NCI-H2227 (cell line): ENCODE measurements around the gene AGAP3.

Experiments used
- DNase-seq: peaks from one replicate; lab custom pipeline; 2025; ENCODE audit not compliant: unreplicated experiment; lab: John Stamatoyannopoulos, UW

Gene AGAP3

GRCh38 chr7:151179287-151179860, 93.1 kb downstream of the AGAP3 start:
- DNase-seq: no peak

- no peak for DNase-seq
These were observed 93.7 kb downstream of the AGAP3 start for GRCh38 chr7:151179946-151180345.

- no peak for DNase-seq
These were observed 94.7 kb downstream of the AGAP3 start for GRCh38 chr7:151181011-151181431.

- no peak for DNase-seq
These were observed 99.7 kb downstream of the AGAP3 start for GRCh38 chr7:151185762-151186639.

- DNase-seq: no peak
These were observed 100.5 kb downstream of the AGAP3 start, which contains the start of gene ASB10 for GRCh38 chr7:151186640-151187408. Gene ASB10 (minus strand): TSS chr7:151187250. CDS start chr7:151187130, 120 bp downstream.

- no peak for DNase-seq
These were observed 101.4 kb downstream of the AGAP3 start for GRCh38 chr7:151187409-151188251.

GRCh38 chr7:151188252-151188542, 101.9 kb downstream of the AGAP3 start:
- DNase-seq: no peak

- no peak for DNase-seq
These were observed 102.8 kb downstream of the AGAP3 start for GRCh38 chr7:151189038-151189437.

GRCh38 chr7:151191544-151191943, 105.3 kb downstream of the AGAP3 start:
- no peak for DNase-seq

- DNase-seq: no peak
These were observed 105.8 kb downstream of the AGAP3 start for GRCh38 chr7:151192002-151192539.

GRCh38 chr7:151193203-151193978, 107.1 kb downstream of the AGAP3 start:
- no peak for DNase-seq
